Tibial nerve (tissue), 3 donors: ENCODE results near the gene MOV10L1.

Experiments
- CTCF ChIP-seq, 5 experiments: fragments of 200-600 bp in 3 of 5; fragments of 450-650 bp in 2 of 5; sonication (generic) in 3 of 5; IDR thresholded peaks; one replicate each; pipeline ENCODE4 v1.5.1; 2016 to 2019; ENCODE audit warnings: antibody characterized with exemption in 5 of 5, mild to moderate bottlenecking in 3 of 5, moderate library complexity in 2 of 5
- POLR2A ChIP-seq, 2 donors: fragments of 450-650 bp; IDR thresholded peaks; one replicate each; pipeline ENCODE4 v1.6.1; 2017; ENCODE audit warnings: antibody characterized with exemption in 2 of 2, mild to moderate bottlenecking in 2 of 2, moderate library complexity in 2 of 2

- no peak for TF ChIP-seq CTCF (IDR thresholded peaks at IDR 0.05)
- TF ChIP-seq POLR2A (IDR thresholded peaks at IDR 0.05) = no peak
Observed at GRCh38 chr22:50136581-50137015, 46.8 kb downstream of the MOV10L1 start.
